ENCODE measurements around the gene SLC4A8.
A peak's percentile ranks its signal among the peaks of the same experiment; 100 is the strongest.

Gene SLC4A8

DNA sequence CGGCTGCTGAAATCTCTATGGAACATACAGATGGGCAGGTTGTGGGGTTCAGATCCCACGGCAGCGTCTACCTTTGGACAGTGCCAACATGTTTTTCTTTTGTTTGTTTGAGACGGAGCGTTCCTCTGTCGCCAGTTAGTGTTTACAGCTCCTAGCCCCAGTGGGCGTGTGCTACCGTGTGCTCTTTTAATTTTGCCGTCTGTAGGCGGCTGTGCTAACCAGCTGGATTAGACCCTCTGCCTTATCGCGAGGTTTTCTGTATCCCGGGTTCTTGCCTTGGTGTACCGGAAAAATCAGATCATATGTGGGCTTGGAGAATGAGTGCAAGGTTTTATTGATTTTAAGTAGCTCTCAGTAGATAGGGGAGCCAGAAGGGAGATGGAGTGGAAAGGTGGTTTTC lies 23.6 kb upstream of the SLC4A8 start:
- DNase-seq (ENCODE audit: low read depth) = no peak
- TF ChIP-seq, protein P1, sequence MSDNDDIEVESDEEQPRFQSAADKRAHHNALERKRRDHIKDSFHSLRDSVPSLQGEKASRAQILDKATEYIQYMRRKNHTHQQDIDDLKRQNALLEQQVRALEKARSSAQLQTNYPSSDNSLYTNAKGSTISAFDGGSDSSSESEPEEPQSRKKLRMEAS (IDR thresholded peaks at IDR 0.05; ENCODE audit: low read depth, low read length) = no peak
- no peak for TF ChIP-seq POLR2A (IDR thresholded peaks at IDR 0.05; ENCODE audit: extremely low read depth, insufficient read length)
- TF ChIP-seq, protein P2, sequence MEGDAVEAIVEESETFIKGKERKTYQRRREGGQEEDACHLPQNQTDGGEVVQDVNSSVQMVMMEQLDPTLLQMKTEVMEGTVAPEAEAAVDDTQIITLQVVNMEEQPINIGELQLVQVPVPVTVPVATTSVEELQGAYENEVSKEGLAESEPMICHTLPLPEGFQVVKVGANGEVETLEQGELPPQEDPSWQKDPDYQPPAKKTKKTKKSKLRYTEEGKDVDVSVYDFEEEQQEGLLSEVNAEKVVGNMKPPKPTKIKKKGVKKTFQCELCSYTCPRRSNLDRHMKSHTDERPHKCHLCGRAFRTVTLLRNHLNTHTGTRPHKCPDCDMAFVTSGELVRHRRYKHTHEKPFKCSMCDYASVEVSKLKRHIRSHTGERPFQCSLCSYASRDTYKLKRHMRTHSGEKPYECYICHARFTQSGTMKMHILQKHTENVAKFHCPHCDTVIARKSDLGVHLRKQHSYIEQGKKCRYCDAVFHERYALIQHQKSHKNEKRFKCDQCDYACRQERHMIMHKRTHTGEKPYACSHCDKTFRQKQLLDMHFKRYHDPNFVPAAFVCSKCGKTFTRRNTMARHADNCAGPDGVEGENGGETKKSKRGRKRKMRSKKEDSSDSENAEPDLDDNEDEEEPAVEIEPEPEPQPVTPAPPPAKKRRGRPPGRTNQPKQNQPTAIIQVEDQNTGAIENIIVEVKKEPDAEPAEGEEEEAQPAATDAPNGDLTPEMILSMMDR (IDR thresholded peaks at IDR 0.05; ENCODE audit: low read depth, low read length) = no peak
- no peak for TF ChIP-seq MYC (IDR thresholded peaks at IDR 0.05; ENCODE audit: low read depth, low read length)
- no peak overlapping the region for H3K4me3 ChIP-seq (ENCODE audit: low read depth, low read length)

DNA sequence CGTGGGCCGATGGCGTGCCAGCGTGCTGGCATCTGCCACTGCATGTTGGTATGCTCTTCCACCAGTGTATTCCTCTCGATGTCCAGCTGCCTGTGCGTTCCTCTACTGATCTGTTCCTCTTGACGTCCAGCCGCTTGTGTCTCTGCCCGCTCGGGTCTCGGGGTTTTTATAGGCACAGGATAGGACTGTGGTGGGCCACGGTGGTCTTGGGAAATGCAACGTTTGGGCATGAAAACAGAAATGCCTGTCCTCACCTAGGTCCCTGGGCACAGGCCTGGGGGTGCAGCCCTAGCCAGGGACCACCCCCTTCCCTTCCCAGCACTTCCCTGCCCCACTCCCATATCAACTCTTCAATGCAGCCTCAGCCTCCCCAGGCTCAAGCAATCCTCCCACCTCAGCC lies 23.1 kb upstream of the SLC4A8 start:
- TF ChIP-seq MYC (IDR thresholded peaks at IDR 0.05; ENCODE audit: low read depth, low read length) = no peak
- TF ChIP-seq, protein P1 (IDR thresholded peaks at IDR 0.05; ENCODE audit: low read depth, low read length) = no peak
- no peak for TF ChIP-seq POLR2A (IDR thresholded peaks at IDR 0.05; ENCODE audit: extremely low read depth, insufficient read length)
- TF ChIP-seq, protein P2 (IDR thresholded peaks at IDR 0.05; ENCODE audit: low read depth, low read length) = no peak
- no peak overlapping the region for H3K4me3 ChIP-seq (ENCODE audit: low read depth, low read length)
- DNase-seq (ENCODE audit: low read depth) = no peak

DNA sequence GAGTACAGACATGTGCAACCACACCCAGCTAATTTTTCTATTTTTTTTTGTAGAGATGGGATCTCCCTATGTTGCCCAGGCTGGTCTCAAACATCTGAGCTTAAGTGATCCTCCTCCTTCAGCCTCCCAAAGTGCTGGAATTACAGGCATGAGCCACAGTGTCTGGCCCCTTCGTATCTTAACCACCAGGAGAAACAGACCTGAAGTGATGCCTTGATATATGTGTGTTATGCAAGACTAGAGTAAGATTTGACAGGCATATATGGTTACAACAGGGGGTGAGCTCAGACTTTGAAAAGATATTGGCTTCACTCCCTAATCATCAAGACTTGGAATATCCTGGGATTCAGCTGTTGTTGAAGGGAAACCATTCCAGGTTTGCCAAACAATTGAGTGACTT lies 22.7 kb upstream of the SLC4A8 start:
- H3K4me3 ChIP-seq (ENCODE audit: low read depth, low read length) = no peak overlapping the region
- no peak for DNase-seq (ENCODE audit: low read depth)
- TF ChIP-seq, protein P2 (IDR thresholded peaks at IDR 0.05; ENCODE audit: low read depth, low read length) = no peak
- TF ChIP-seq, protein P1 (IDR thresholded peaks at IDR 0.05; ENCODE audit: low read depth, low read length) = no peak
- TF ChIP-seq MYC (IDR thresholded peaks at IDR 0.05; ENCODE audit: low read depth, low read length) = no peak
- no peak for TF ChIP-seq POLR2A (IDR thresholded peaks at IDR 0.05; ENCODE audit: extremely low read depth, insufficient read length)

DNA sequence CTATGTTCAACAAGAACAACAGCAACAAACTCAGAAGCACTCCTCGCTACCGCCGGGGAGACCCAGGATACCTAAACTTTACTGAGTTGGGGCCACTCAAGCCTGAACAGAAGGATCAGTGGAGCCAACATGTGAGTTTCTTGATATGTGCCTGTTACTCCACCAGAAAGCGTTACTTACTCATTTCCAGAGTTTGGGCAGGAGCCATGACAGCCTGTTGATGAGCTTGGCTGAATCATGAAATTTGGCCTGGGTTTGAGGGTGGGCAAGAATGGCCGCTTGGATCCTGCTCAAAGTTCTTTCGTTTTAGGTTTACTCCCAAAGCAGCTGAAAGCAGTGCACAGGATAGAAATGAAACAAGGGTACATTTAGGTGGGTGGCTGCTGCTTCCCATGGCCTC lies 21.5 kb upstream of the SLC4A8 start:
- DNase-seq (ENCODE audit: low read depth) = no peak
- no peak overlapping the region for H3K4me3 ChIP-seq (ENCODE audit: low read depth, low read length)
- TF ChIP-seq POLR2A (IDR thresholded peaks at IDR 0.05; ENCODE audit: extremely low read depth, insufficient read length) (no peak), MYC (IDR thresholded peaks at IDR 0.05; ENCODE audit: low read depth, low read length) (no peak)
- TF ChIP-seq, protein P2 (IDR thresholded peaks at IDR 0.05; ENCODE audit: low read depth, low read length) = no peak
- TF ChIP-seq, protein P1 (IDR thresholded peaks at IDR 0.05; ENCODE audit: low read depth, low read length) = no peak

DNA sequence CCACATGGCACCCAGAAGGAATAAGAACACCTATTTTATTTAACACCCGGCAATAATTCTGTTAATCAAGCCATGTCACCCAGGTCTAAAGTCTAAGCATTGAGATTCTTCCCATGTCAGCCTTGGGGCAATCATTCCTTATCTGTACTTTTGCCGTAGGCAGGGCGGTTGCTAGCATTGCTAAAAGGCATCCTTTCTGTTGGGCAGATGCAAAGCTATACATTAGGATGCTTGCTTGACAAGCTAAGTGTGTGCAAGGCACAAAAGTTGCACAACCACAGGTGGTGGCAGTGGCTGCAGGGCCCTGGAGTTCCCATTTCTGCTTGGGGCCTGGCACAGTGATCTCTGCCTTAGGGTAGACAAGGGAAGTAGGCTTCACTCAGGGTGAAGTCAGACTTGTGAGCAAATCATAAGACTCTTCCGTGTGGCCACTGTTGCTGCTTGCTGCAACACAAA lies 20.9 kb upstream of the SLC4A8 start:
- H3K4me3 ChIP-seq (ENCODE audit: low read depth, low read length) = no peak overlapping the region
- peak; percentile 94 for DNase-seq (ENCODE audit: low read depth)
- TF ChIP-seq, protein P2 (IDR thresholded peaks at IDR 0.05; ENCODE audit: low read depth, low read length) = no peak
- peak; percentile 83 for TF ChIP-seq MYC (IDR thresholded peaks at IDR 0.05; ENCODE audit: low read depth, low read length)
- no peak for TF ChIP-seq POLR2A (IDR thresholded peaks at IDR 0.05; ENCODE audit: extremely low read depth, insufficient read length)
- TF ChIP-seq, protein P1 (IDR thresholded peaks at IDR 0.05; ENCODE audit: low read depth, low read length) = no peak; the same call in 1 of the 2 replicates

All from NB4 (cell line).